Measurements from ENCODE around the gene CCDC184. TPM values are rescaled to one million over a fixed set of nuclear protein-coding genes. Genes with fewer than 3 reads are reported as not detected.
"Not testable (repeated sequence)": the region's sequence is repeated elsewhere in the genome, so short reads cannot be mapped to it uniquely, and the experiment has no call there.

Gene CCDC184
- polyA plus RNA-seq (2013, experiment 1 of 2; ENCODE audit: insufficient read length) = 1.3 TPM
- polyA plus RNA-seq (2013, experiment 2 of 2; ENCODE audit: insufficient read length) = 1.6 TPM

GRCh38 chr12:48183091-48183875 lies at the start of gene CCDC184:
TSS of gene CCDC184 (plus strand) at chr12:48183644. CDS start at chr12:48184123, 479 bp downstream.
- DNase-seq = peak; percentile 86

- DNase-seq = no peak
Observed at GRCh38 chr12:48135027-48135426, 48.4 kb upstream of the CCDC184 start.

GRCh38 chr12:48142818-48143674 lies 40.4 kb upstream of the CCDC184 start:
- DNase-seq = no peak

GRCh38 chr12:48143898-48144297 lies 39.5 kb upstream of the CCDC184 start:
- DNase-seq = no peak

GRCh38 chr12:48145981-48146380 lies 37.5 kb upstream of the CCDC184 start:
- no peak for DNase-seq

- no peak for DNase-seq
Observed at GRCh38 chr12:48151103-48151771, 32.2 kb upstream of the CCDC184 start.

GRCh38 chr12:48155786-48156185 lies 27.7 kb upstream of the CCDC184 start:
- not testable (repeated sequence) for DNase-seq

- DNase-seq = no peak
Observed at GRCh38 chr12:48156652-48157017, 26.8 kb upstream of the CCDC184 start.

- DNase-seq = peak; percentile 97
Observed at GRCh38 chr12:48157018-48157888, 26.2 kb upstream of the CCDC184 start, which contains the start of gene ASB8. TSS of gene ASB8 (minus strand) at chr12:48157515. CDS start at chr12:48153496, 4,019 bp downstream.

- DNase-seq = no peak
Observed at GRCh38 chr12:48157889-48158370, 25.5 kb upstream of the CCDC184 start.

- DNase-seq = peak; percentile 12
Observed at GRCh38 chr12:48160046-48160445, 23.4 kb upstream of the CCDC184 start.

GRCh38 chr12:48160807-48161206 lies 22.6 kb upstream of the CCDC184 start:
- DNase-seq = no peak

GRCh38 chr12:48163150-48163747 lies 20.2 kb upstream of the CCDC184 start:
- DNase-seq = no peak

GRCh38 chr12:48164451-48164850 lies 19.0 kb upstream of the CCDC184 start:
- DNase-seq = no peak

- DNase-seq = peak; percentile 52
Observed at GRCh38 chr12:48165089-48165981, 18.1 kb upstream of the CCDC184 start.

- no peak for DNase-seq
Observed at GRCh38 chr12:48169011-48169410, 14.4 kb upstream of the CCDC184 start.

GRCh38 chr12:48175613-48176416 lies 7.6 kb upstream of the CCDC184 start:
- peak; percentile 40 for DNase-seq

GRCh38 chr12:48176417-48176751 lies 7.1 kb upstream of the CCDC184 start:
- DNase-seq = no peak

- no peak for DNase-seq
Observed at GRCh38 chr12:48177982-48178381, 5.5 kb upstream of the CCDC184 start.

Measured in fibroblast of skin of abdomen (primary cell).